GM23248 (cell line): ENCODE results near the gene RBMS1.

Source experiments
- EZH2 ChIP-seq: fragments of 200-600 bp; sonication (generic); IDR thresholded peaks from 2 replicates; pipeline ENCODE4 v1.6.1; 2018; ENCODE audit warnings: antibody characterized with exemption, mild to moderate bottlenecking; ENCODE audit not compliant: insufficient read depth, poor library complexity, severe bottlenecking
- EZH2phosphoT487 ChIP-seq: fragments of 200-600 bp; sonication (generic); IDR thresholded peaks from 2 replicates; pipeline ENCODE4 v1.6.1; 2018; ENCODE audit warnings: antibody characterized with exemption, moderate library complexity, mild to moderate bottlenecking, low read depth; ENCODE audit not compliant: insufficient read depth

DNA sequence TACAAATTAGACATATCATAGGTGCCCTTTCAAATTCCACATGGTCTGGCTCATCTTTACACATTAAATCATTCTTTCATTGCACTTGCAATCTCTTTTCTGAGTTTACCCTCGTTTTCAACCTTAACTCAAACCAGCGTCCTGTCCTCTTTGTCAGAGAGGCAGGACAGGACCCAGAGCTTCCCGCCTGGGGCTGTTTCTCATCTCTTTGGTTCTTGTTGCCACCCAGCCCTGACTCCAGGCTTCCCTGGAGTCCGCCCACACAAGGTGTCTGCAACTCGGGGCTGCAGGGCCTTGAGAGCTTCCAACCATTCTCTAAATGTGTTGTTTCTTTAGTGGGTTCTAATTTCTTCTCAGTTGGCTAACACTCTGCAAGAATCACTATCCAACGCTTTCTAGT, 24.4 kb downstream of the RBMS1 start:
- TF ChIP-seq EZH2 (no peak), EZH2phosphoT487 (no peak)
